Endodermal cell (in vitro differentiated cells): ENCODE results near the gene CR1. TPM values are rescaled to one million over a fixed set of nuclear protein-coding genes. Genes with fewer than 3 reads are reported as not detected.
"Not testable (repeated sequence)": the region's sequence is repeated elsewhere in the genome, so short reads cannot be mapped to it uniquely, and the experiment has no call there.

Source experiments
- DNase-seq: peaks from one replicate; pipeline ENCODE4 v3.0.0-alpha.2; 2017
- H3K27ac ChIP-seq: 2 replicates; pipeline ENCODE4 v1.5.1; 2013; ENCODE audit warnings: mild to moderate bottlenecking, low read depth, low read length, moderate library complexity
- H3K27me3 ChIP-seq: 2 replicates; pipeline ENCODE4 v1.6.1; 2013; ENCODE audit warnings: mild to moderate bottlenecking, low read length, moderate library complexity; ENCODE audit not compliant: insufficient read depth, control insufficient read depth, poor library complexity, severe bottlenecking
- H3K36me3 ChIP-seq: 2 replicates; pipeline ENCODE4 v1.7.0; 2013; ENCODE audit warnings: mild to moderate bottlenecking, low read length, moderate library complexity; ENCODE audit not compliant: control insufficient read depth, insufficient read depth
- H3K4me1 ChIP-seq: one replicate; pipeline ENCODE4 v1.7.0; 2013; ENCODE audit warnings: low read length; ENCODE audit not compliant: control insufficient read depth, insufficient read depth
- H3K4me3 ChIP-seq: 2 replicates; pipeline ENCODE4 v1.5.1; 2013; ENCODE audit warnings: mild to moderate bottlenecking, low read length, moderate library complexity
- H3K9ac ChIP-seq: 2 replicates; pipeline ENCODE4 v1.6.1; 2013; ENCODE audit warnings: mild to moderate bottlenecking, low read length, moderate library complexity; ENCODE audit not compliant: poor library complexity, severe bottlenecking; ENCODE audit errors: extremely low read depth
- H3K9me3 ChIP-seq: 2 replicates; pipeline ENCODE4 v1.6.1; 2013; ENCODE audit warnings: mild to moderate bottlenecking, low read length, moderate library complexity; ENCODE audit not compliant: control insufficient read depth
- H3K27ac Mint-ChIP-seq: 2 replicates; pipeline ENCODE4 v1.8.0; 2020; ENCODE audit warnings: mixed read lengths
- H3K27me3 Mint-ChIP-seq: 2 replicates; pipeline ENCODE4 v1.8.0; 2021; ENCODE audit warnings: mild to moderate bottlenecking, mixed read lengths; ENCODE audit not compliant: insufficient read depth
- H3K36me3 Mint-ChIP-seq: 2 replicates; pipeline ENCODE4 v1.8.0; 2020; ENCODE audit warnings: low read depth, mixed read lengths
- H3K4me1 Mint-ChIP-seq: 2 replicates; pipeline ENCODE4 v1.8.0; 2020; ENCODE audit warnings: mixed read lengths
- H3K4me3 Mint-ChIP-seq: 2 replicates; pipeline ENCODE4 v1.8.0; 2020; ENCODE audit warnings: mild to moderate bottlenecking, moderate library complexity, mixed read lengths
- H3K9me3 Mint-ChIP-seq: 2 replicates; pipeline ENCODE4 v1.8.0; 2020; ENCODE audit warnings: mild to moderate bottlenecking, mixed read lengths
- CTCF ChIP-seq: fragments of 200-600 bp; sonication (generic); conservative IDR thresholded peaks from 2 replicates; pipeline ENCODE4 v1.5.0; 2021; ENCODE audit warnings: antibody characterized with exemption, mild to moderate bottlenecking
- WGBS, 2 experiments: methylation state at CpG; one replicate each; pipeline versions ENCODE4 v1.1.5 to v1.1.7; 2013; ENCODE audit warnings: missing lambda C conversion rate in 2 of 2, mixed read lengths in 1 of 2; ENCODE audit not compliant: insufficient coverage in 1 of 2, insufficient read length in 1 of 2; 5-methylcytosine and 5-hydroxymethylcytosine counted together
- total RNA-seq, 2 donors: library from RNA; stranded (reverse); fragmentation: NEBNext Ultra II Directional in 1 of 2; extraction: Animal tissue kit (Norgen Biotek cat#: 25700) in 1 of 2; gene quantifications; 2 replicates in 1 of 2; 3 replicates in 1 of 2; pipeline ENCODE4 v1.2.1, GENCODE V29; 2021

Gene CR1
- total RNA-seq, 2 donors from 2014 or later = 0.07 TPM; not detected in 1

- Histone ChIP-seq H3K4me1 (no peaks in the 10 kb centered on the region), H3K4me3 (no peak overlapping the region), H3K36me3 (no peaks in the 10 kb centered on the region), H3K27ac (no peak overlapping the region), H3K9ac (no peak overlapping the region), H3K9me3 (no peaks in the 10 kb centered on the region), H3K27me3 (peaks cover 62% of the 10 kb centered on the region)
- no peaks in the 10 kb centered on the region for H3K9me3 Mint-ChIP-seq
- H3K4me3 Mint-ChIP-seq = no peak overlapping the region
- no peak for DNase-seq
- H3K27ac Mint-ChIP-seq = no peak overlapping the region
- H3K4me1 Mint-ChIP-seq = peaks cover 9% of the 10 kb centered on the region
- TF ChIP-seq CTCF = no peak
- WGBS, 2 experiments = 84 to 100% methylated on average over 1 of the region's 1 CpG
- peaks cover 31% of the 10 kb centered on the region for H3K27me3 Mint-ChIP-seq
- no peaks in the 10 kb centered on the region for H3K36me3 Mint-ChIP-seq
Observed at GRCh38 chr1:207494171-207494570, 1.8 kb upstream of the CR1 start.

GRCh38 chr1:207495281-207495680 is 676 bp upstream of the CR1 start:
- H3K27ac Mint-ChIP-seq, H3K9me3 ChIP-seq, H3K9me3 Mint-ChIP-seq, H3K4me1 Mint-ChIP-seq, DNase-seq, H3K4me1 ChIP-seq, H3K27ac ChIP-seq, H3K36me3 Mint-ChIP-seq, H3K36me3 ChIP-seq: not testable (repeated sequence)
- 86 to 88% methylated on average over 4 to 8 of the region's 8 CpGs for WGBS, 2 experiments
- peaks cover 64% of the 10 kb centered on the region for H3K27me3 ChIP-seq
- peak; percentile 35 for TF ChIP-seq CTCF
- H3K4me3 Mint-ChIP-seq = peak overlapping the region; percentile 60
- H3K9ac ChIP-seq = peak overlapping the region; percentile 49
- H3K27me3 Mint-ChIP-seq = peaks cover 31% of the 10 kb centered on the region
- peak overlapping the region; percentile 81 for H3K4me3 ChIP-seq

- H3K27me3 ChIP-seq = peaks cover 78% of the 10 kb centered on the region
- WGBS, 2 experiments = 79 to 84% methylated on average over 4 to 5 of the region's 5 CpGs
Observed at GRCh38 chr1:207497941-207498340, 2.0 kb downstream of the CR1 start.

More at GRCh38 chr1:207497941-207498340, 2.0 kb downstream of the CR1 start:
- no peak overlapping the region for H3K9ac ChIP-seq
- H3K4me3 ChIP-seq = no peak overlapping the region
- peaks cover 9% of the 10 kb centered on the region for H3K4me1 Mint-ChIP-seq
- no peaks in the 10 kb centered on the region for H3K36me3 ChIP-seq
- H3K36me3 Mint-ChIP-seq = no peaks in the 10 kb centered on the region
- DNase-seq = no peak
- no peak overlapping the region for H3K27ac Mint-ChIP-seq
- no peak overlapping the region for H3K4me3 Mint-ChIP-seq
- H3K9me3 Mint-ChIP-seq = no peaks in the 10 kb centered on the region
- H3K27me3 Mint-ChIP-seq = peaks cover 37% of the 10 kb centered on the region
- no peak for TF ChIP-seq CTCF
- H3K4me1 ChIP-seq = no peaks in the 10 kb centered on the region
- no peak overlapping the region for H3K27ac ChIP-seq
- no peaks in the 10 kb centered on the region for H3K9me3 ChIP-seq
